Fibroblast of upper back skin (primary cell): ENCODE results near the gene RIMBP2.
"Not testable (repeated sequence)": the region's sequence is repeated elsewhere in the genome, so short reads cannot be mapped to it uniquely, and the experiment has no call there.

Experiments used
- DNase-seq: peaks from one replicate; pipeline ENCODE4 v3.0.0-alpha.2; 2013

RIMBP2 gene

GRCh38 chr12:130738403-130738802, 22.3 kb upstream of the RIMBP2 start:
- DNase-seq, result not testable (repeated sequence)

- DNase-seq, result no peak
Measured at GRCh38 chr12:130737731-130738130, 21.6 kb upstream of the RIMBP2 start.

GRCh38 chr12:130729344-130729743, 13.2 kb upstream of the RIMBP2 start:
- DNase-seq, result no peak

GRCh38 chr12:130728158-130729058, 12.3 kb upstream of the RIMBP2 start:
- no peak for DNase-seq

- no peak for DNase-seq
Measured at GRCh38 chr12:130719263-130719859, 3.3 kb upstream of the RIMBP2 start.

- DNase-seq, result no peak
Measured at GRCh38 chr12:130717752-130718151, 1.7 kb upstream of the RIMBP2 start.

GRCh38 chr12:130716969-130717366, 869 bp upstream of the RIMBP2 start:
- no peak for DNase-seq

GRCh38 chr12:130715150-130715997, 725 bp downstream of the RIMBP2 start:
- DNase-seq, result no peak

GRCh38 chr12:130714591-130715149, 1.4 kb downstream of the RIMBP2 start:
- DNase-seq, result no peak

- DNase-seq, result no peak
Measured at GRCh38 chr12:130714091-130714590, 2.0 kb downstream of the RIMBP2 start.

GRCh38 chr12:130713581-130713991, 2.5 kb downstream of the RIMBP2 start:
- DNase-seq, result no peak

- DNase-seq, result no peak
Measured at GRCh38 chr12:130712346-130713065, 3.6 kb downstream of the RIMBP2 start.

GRCh38 chr12:130711756-130712155, 4.3 kb downstream of the RIMBP2 start:
- no peak for DNase-seq

- no peak for DNase-seq
Measured at GRCh38 chr12:130710733-130711080, 5.4 kb downstream of the RIMBP2 start.

- DNase-seq, result no peak
Measured at GRCh38 chr12:130709971-130710732, 5.9 kb downstream of the RIMBP2 start.

GRCh38 chr12:130709151-130709970, 6.7 kb downstream of the RIMBP2 start:
- DNase-seq, result no peak

GRCh38 chr12:130708648-130709047, 7.5 kb downstream of the RIMBP2 start:
- no peak for DNase-seq

- no peak for DNase-seq
Measured at GRCh38 chr12:130707571-130707891, 8.6 kb downstream of the RIMBP2 start.

GRCh38 chr12:130706885-130707570, 9.1 kb downstream of the RIMBP2 start:
- DNase-seq, result no peak

GRCh38 chr12:130706311-130706710, 9.8 kb downstream of the RIMBP2 start:
- no peak for DNase-seq
